ENCODE results near the gene TMEM125.

Gene TMEM125

DNA sequence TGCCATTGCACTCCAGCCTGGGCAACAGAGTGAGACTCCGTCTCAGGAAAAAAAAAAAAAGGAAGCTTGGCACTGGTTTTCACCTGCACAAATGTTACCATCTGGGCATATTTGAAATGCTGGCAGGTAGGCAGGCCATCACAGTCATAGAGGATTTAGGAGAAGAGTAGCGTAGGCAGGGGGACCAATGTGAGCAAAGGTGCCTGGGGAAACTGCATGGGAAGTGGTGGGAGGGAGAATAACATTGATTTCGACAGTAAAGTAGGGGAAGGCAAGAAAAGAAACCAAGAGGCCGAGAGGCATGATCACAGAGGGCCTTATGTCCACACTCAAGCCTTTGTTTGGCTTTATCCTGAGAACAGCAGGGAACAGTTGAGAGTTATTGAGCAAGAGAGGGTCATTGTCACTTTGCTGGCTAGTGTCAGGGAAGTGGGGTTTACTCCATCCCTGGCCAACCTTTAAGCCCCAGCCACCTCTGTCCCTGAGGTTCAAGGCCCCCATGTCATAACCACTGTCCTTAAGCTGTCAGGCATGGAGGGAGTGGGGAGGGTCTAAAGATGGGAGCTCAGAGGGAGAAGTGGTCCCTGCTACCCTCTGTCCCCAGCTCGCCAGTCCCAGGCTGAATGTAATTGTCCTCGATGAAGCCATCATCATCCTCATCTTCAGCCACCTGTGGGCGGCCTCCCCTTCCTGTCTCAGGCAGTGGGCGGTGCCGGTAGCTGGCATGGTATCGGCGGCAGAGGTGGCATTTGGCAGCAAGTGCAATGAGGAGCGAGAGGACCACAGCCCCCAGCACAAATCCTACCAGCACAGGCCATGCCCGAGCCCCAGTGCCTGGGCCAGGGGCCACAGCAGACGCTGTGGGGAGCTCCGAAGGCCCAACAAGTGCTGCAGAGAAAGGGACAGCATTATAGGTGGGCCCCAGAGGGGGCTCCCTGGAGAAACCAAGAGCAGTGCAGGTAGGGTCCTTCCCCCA is 12.7 kb downstream of the TMEM125 start:
- TF ChIP-seq ZFX (IDR thresholded peaks at IDR 0.05; ENCODE audit: borderline replicate concordance), result no peak
- TF ChIP-seq, protein P1, sequence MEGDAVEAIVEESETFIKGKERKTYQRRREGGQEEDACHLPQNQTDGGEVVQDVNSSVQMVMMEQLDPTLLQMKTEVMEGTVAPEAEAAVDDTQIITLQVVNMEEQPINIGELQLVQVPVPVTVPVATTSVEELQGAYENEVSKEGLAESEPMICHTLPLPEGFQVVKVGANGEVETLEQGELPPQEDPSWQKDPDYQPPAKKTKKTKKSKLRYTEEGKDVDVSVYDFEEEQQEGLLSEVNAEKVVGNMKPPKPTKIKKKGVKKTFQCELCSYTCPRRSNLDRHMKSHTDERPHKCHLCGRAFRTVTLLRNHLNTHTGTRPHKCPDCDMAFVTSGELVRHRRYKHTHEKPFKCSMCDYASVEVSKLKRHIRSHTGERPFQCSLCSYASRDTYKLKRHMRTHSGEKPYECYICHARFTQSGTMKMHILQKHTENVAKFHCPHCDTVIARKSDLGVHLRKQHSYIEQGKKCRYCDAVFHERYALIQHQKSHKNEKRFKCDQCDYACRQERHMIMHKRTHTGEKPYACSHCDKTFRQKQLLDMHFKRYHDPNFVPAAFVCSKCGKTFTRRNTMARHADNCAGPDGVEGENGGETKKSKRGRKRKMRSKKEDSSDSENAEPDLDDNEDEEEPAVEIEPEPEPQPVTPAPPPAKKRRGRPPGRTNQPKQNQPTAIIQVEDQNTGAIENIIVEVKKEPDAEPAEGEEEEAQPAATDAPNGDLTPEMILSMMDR (IDR thresholded peaks at IDR 0.05), result no peak
- no peak overlapping the region for H3K27ac ChIP-seq

DNA sequence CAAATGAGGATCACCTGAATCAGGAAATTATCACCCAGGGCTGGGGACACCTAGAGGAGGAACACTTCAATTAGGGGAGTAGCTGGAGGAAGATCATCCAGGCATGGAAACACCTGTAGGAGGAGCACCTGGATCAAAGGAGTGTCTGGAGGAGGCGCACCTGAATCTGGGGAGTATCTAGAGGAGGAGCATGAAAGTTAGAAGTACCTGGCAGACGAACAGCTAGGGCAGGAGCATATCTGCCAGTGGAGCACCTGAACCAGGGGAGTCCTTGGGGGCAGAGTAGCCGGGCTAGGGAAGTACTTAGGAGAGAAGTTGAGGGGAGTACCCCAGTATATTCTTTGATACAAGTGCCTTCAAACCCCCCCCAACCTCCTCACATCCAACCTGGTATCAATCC is 14.3 kb downstream of the TMEM125 start:
- TF ChIP-seq, protein P1 (IDR thresholded peaks at IDR 0.05), result no peak
- TF ChIP-seq ZFX (IDR thresholded peaks at IDR 0.05; ENCODE audit: borderline replicate concordance), result no peak
- no peak overlapping the region for H3K27ac ChIP-seq

DNA sequence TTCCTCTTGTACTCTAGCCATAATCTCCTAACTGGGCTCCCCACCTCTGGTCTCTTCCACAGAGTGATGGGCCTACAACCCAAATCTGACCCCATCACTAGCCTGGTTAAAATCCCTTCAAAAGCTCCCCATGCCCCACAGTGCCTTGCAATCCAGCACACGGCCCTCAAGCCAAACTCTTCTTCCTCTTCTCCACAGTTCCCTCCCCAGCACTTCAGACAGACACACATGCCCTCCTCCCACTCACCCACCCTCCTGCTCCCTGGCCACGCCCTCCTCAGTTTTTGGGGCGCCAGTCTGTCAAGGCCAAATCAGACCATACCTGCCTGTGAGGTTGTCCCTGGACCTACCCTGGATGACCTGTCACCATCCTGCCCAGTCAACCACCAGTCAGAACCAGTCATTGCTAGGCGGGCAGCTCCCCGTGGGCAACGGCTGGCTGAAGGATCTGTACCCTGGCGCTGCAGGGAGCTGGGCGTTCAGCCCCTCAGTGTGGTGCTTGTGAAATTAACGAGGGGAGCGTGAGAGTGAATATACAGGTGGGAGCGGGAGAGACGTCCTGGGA is 14.8 kb downstream of the TMEM125 start:
- TF ChIP-seq ZFX (IDR thresholded peaks at IDR 0.05; ENCODE audit: borderline replicate concordance), result no peak
- TF ChIP-seq, protein P1 (IDR thresholded peaks at IDR 0.05), result no peak
- H3K27ac ChIP-seq, result peak overlapping the region; percentile 58

DNA sequence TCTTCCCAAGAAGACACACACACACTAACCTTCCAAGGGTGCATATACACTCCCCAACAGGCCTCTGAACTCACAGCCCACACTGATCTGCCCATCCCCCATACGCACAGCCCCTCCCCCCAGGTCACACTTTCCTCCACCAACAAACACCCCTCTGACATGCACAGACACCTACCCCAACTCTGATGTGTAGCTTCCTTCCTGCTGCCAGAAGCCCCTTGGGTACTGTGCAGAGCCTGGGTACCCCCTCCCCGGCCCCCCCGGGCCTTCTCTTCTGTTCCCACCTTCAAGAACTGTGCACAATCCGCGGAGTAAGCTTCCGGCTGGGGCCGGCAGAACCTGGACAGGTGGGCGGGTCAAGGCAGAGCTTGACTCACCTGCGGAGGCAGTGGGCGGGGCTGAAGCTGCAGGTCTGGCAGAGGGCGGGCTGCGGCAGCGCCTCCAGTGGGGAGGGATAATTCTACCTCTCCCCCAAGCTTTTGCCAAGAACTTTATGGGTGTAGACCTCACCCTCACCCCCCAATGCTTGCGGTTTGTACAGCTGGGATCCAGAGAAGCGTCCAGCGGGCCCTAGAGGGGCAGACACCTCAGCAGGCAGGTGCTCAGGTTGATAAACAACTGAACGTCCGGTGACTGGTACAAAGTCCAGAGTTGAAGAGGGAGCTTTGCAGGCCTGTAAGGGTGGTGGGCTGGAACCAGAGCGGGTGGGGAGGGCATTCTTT is 15.6 kb downstream of the TMEM125 start, which contains the start of gene C1orf210:
TSS of gene C1orf210 (minus strand) at position 313 of the 722 bp plus-strand sequence. CDS start 2,311 bp downstream, outside the sequence.
- H3K27ac ChIP-seq, result peak within 1 kb of the TSS; percentile 58
- TF ChIP-seq, protein P1 (IDR thresholded peaks at IDR 0.05), result peak; percentile 84
- TF ChIP-seq ZFX (IDR thresholded peaks at IDR 0.05; ENCODE audit: borderline replicate concordance), result no peak

DNA sequence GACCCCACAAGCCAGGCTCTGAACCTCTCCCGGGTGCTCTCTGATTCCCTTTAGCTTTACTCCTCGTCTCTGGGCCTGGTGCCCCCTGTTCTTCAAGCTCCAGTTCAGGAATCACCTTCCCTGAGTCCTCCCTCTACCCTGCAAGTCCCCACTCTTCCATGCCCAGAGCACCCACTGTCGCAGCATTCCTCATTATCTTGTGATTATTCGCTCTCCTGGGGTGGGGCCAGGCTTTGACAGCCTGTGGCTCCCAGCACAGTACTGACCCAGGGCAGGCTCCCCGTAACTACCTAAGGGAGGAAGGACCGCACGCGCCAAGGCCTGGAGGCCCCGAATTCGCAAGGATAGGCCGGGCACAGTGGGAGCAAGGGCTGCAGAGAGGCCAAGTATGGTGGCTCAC is 16.3 kb downstream of the TMEM125 start:
- H3K27ac ChIP-seq, result peak overlapping the region; percentile 58
- TF ChIP-seq ZFX (IDR thresholded peaks at IDR 0.05; ENCODE audit: borderline replicate concordance), result no peak
- TF ChIP-seq, protein P1 (IDR thresholded peaks at IDR 0.05), result no peak

DNA sequence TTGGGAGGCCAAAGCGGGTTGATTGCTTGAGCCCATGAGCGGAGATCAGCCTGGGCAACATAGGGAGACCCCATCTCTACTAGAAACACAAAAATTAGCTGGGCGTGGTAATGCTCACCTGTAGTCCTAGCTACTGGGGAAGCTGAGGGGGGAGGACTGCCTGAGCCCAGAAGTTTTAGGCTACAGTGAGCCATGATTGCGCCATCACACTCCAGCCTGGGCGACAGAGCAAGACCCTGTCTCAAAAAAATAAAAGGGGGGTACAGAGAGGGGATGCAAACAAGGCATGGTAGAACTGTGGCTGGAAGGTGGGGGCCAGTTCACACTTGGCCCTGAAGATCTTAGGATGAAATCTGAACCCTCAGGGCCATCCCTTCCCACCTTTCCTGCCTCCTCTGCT is 16.8 kb downstream of the TMEM125 start:
- no peak overlapping the region for H3K27ac ChIP-seq
- TF ChIP-seq, protein P1 (IDR thresholded peaks at IDR 0.05), result no peak
- no peak for TF ChIP-seq ZFX (IDR thresholded peaks at IDR 0.05; ENCODE audit: borderline replicate concordance)
